Activated T-helper 1 cell treated with anti-CD3 and anti-CD28 coated beads, Interleukin-12 subunit alpha, Interleukin-12 subunit beta, Interleukin-2, Interleukin-4 antibody, amounts not matched to agents 30 ng/mL and 10 ng/mL and 1 ng/mL, durations not matched to agents 14 hours and 24 hours and 36 hours (primary cell): ENCODE measurements around the gene ABCC6. TPM values are rescaled to one million over a fixed set of nuclear protein-coding genes. Genes with fewer than 3 reads are reported as not detected.
"Not testable (repeated sequence)": the region's sequence is repeated elsewhere in the genome, so short reads cannot be mapped to it uniquely, and the experiment has no call there.

Source experiments
- DNase-seq: peaks from one replicate; pipeline ENCODE4 v3.0.0; 2021; ENCODE audit warnings: low spot score
- H3K27ac Mint-ChIP-seq: one replicate; pipeline ENCODE4 v1.8.0; 2021; ENCODE audit warnings: mild to moderate bottlenecking, mixed read lengths
- H3K27me3 Mint-ChIP-seq: one replicate; pipeline ENCODE4 v1.8.0; 2022; ENCODE audit warnings: mild to moderate bottlenecking, moderate library complexity, mixed read lengths; ENCODE audit not compliant: insufficient read depth
- H3K36me3 Mint-ChIP-seq: one replicate; pipeline ENCODE4 v1.8.0; 2021; ENCODE audit warnings: low read depth, mixed read lengths
- H3K4me1 Mint-ChIP-seq: one replicate; pipeline ENCODE4 v1.8.0; 2021; ENCODE audit warnings: low read depth, mixed read lengths
- H3K4me3 Mint-ChIP-seq: one replicate; pipeline ENCODE4 v1.8.0; 2021; ENCODE audit warnings: mild to moderate bottlenecking, moderate library complexity, mixed read lengths
- H3K9me3 Mint-ChIP-seq: one replicate; pipeline ENCODE4 v1.8.0; 2021; ENCODE audit warnings: mixed read lengths
- intact Hi-C: fragments of 100-400 bp; cut with micrococcal nuclease; formaldehyde crosslinking; loops from one replicate; pipeline ENCODE4 v1.15.1; 2024
- total RNA-seq: library from RNA; stranded (reverse); gene quantifications from 2 replicates; pipeline ENCODE4 v1.2.3, GENCODE V29; 2022

ABCC6 gene
- total RNA-seq, 1 donor from 2014 or later = not detected

DNA sequence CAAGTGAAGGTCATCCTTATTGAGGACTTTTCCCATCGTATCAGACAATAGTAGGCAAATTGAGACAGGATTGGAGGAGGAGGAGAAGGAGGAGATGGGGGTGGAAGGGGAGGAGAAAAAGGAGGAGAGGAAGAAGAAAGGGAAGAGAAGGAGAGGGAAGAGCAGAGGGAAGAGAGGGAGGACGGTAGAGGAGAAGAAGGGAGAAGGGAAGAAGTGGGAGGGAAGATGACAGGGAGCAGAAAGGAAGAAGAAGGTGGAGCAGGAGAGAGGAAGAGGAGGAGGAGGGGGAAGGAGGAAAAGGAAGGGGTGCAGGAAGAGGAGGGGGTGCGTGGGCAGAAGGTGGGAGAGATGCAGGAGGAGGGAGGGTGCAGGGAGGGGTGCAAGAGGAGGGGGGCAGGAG, 26.0 kb downstream of the ABCC6 start:
- H3K36me3 Mint-ChIP-seq = no peaks in the 10 kb centered on the region
- no peak overlapping the region for H3K4me3 Mint-ChIP-seq
- H3K27ac Mint-ChIP-seq = no peak overlapping the region
- peaks cover 5% of the 10 kb centered on the region for H3K4me1 Mint-ChIP-seq
- H3K27me3 Mint-ChIP-seq = peaks cover 4% of the 10 kb centered on the region
- intact Hi-C loops = no loop called here
- no peaks in the 10 kb centered on the region for H3K9me3 Mint-ChIP-seq
- no peak for DNase-seq

- Mint-ChIP-seq H3K27ac (no peak overlapping the region), H3K9me3 (no peaks in the 10 kb centered on the region), H3K4me3 (no peak overlapping the region), H3K4me1 (peaks cover 5% of the 10 kb centered on the region), H3K36me3 (no peaks in the 10 kb centered on the region), H3K27me3 (peaks cover 4% of the 10 kb centered on the region)
- intact Hi-C loops = no loop called here
- DNase-seq = no peak
These were observed 27.2 kb downstream of the ABCC6 start for GRCh38 chr16:16196099-16196498.

DNA sequence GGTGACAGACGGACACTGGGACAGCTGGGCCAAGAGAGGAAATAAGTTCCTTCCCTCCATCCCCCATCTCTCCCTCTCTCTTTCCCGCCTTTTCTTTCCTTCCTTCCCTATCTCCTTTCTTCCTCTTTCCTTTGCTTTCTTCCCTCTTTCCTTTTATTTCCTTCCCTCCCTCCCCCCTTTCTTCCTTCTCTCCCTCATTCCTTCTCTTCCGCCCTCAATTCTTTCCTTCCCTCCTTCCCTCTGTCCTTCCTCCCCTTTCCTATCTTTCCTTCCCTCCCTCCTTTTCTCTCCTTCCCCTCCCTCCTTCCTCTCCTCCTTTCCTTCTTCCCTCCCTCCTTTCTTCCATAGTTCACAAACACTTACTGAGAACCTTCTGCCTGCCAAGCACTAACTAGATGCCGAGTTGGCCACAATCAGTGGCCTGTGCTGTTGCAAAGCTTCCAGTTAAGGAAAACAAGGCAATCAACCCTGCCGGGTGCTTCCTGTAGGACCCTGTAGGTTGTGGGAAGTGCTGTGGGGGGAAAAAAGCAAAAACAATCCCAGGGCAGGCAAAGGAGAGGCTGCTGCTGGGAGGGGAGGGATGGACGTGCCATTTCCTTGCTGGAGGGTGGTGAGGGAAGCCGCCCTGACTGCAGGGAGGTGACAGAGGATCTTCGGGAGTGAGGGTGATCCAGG, 31.7 kb downstream of the ABCC6 start:
- Mint-ChIP-seq H3K27ac (no peak overlapping the region), H3K9me3 (no peaks in the 10 kb centered on the region), H3K4me3 (no peak overlapping the region), H3K4me1 (no peaks in the 10 kb centered on the region), H3K27me3 (peaks cover 6% of the 10 kb centered on the region), H3K36me3 (no peaks in the 10 kb centered on the region)
- DNase-seq = no peak
- intact Hi-C loops = no loop called here

GRCh38 chr16:16190966-16191365, 32.3 kb downstream of the ABCC6 start:
- intact Hi-C loops, H3K9me3 Mint-ChIP-seq, H3K27ac Mint-ChIP-seq, H3K36me3 Mint-ChIP-seq, H3K27me3 Mint-ChIP-seq, H3K4me1 Mint-ChIP-seq, DNase-seq, H3K4me3 Mint-ChIP-seq: not testable (repeated sequence)

- Mint-ChIP-seq H3K27me3 (peaks cover 6% of the 10 kb centered on the region), H3K9me3 (no peaks in the 10 kb centered on the region), H3K4me3 (no peak overlapping the region), H3K4me1 (no peaks in the 10 kb centered on the region), H3K27ac (no peak overlapping the region), H3K36me3 (no peaks in the 10 kb centered on the region)
- intact Hi-C loops = no loop called here
- DNase-seq = no peak
These were observed 32.7 kb downstream of the ABCC6 start for GRCh38 chr16:16190546-16190945.

DNA sequence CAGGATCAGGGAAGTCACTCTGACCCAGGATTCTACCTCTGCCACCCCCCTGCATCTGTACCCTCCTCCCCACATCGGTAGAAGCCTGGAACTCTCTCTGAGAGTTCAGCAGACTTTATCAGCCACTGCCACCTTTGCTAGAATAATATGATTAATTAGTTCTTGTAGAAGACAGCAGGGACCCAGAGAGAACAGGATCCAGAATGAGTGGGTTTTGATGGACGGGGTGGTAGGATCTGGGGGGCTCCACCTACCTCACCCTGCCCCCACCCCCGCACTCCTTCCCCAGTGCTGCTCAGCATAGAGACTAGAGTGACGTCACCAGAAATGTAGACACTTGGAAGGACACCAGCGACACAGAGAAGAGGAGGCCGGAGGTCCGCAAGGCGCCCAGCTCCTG, 33.5 kb downstream of the ABCC6 start:
- H3K9me3 Mint-ChIP-seq = no peaks in the 10 kb centered on the region
- H3K4me3 Mint-ChIP-seq = no peak overlapping the region
- H3K27ac Mint-ChIP-seq = no peak overlapping the region
- H3K4me1 Mint-ChIP-seq = no peaks in the 10 kb centered on the region
- H3K36me3 Mint-ChIP-seq = no peaks in the 10 kb centered on the region
- H3K27me3 Mint-ChIP-seq = peaks cover 4% of the 10 kb centered on the region
- intact Hi-C loops = no loop called here
- DNase-seq = no peak

GRCh38 chr16:16188827-16189226, 34.5 kb downstream of the ABCC6 start:
- no peak for DNase-seq
- Mint-ChIP-seq H3K27ac (no peak overlapping the region), H3K4me3 (no peak overlapping the region), H3K9me3 (no peaks in the 10 kb centered on the region), H3K36me3 (no peaks in the 10 kb centered on the region), H3K4me1 (no peaks in the 10 kb centered on the region), H3K27me3 (peaks cover 3% of the 10 kb centered on the region)
- intact Hi-C loops = no loop called here

DNA sequence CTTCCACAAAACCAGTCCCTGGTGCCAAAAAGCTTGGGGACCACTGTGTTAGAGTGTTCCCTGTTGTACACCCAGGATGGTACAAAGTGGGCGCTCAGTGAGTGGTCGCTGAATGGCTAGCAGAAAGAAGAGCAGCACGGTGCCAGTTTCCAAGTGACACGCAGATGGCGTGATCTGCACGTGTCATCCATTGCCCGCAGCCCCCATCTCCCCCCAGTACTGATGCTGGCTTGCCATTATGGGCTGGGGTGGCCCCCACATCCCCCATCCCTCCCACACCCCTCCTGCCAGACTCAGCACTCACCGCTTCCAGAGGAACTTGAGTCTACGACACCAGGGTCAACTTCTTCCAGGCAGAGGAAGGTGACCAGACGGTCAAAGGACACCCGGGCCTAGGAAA, 36.5 kb downstream of the ABCC6 start:
- Mint-ChIP-seq H3K9me3 (no peaks in the 10 kb centered on the region), H3K36me3 (no peaks in the 10 kb centered on the region), H3K4me1 (no peaks in the 10 kb centered on the region), H3K27ac (no peak overlapping the region), H3K4me3 (no peak overlapping the region), H3K27me3 (peaks cover 1% of the 10 kb centered on the region)
- no peak for DNase-seq
- intact Hi-C loops = no loop called here

DNA sequence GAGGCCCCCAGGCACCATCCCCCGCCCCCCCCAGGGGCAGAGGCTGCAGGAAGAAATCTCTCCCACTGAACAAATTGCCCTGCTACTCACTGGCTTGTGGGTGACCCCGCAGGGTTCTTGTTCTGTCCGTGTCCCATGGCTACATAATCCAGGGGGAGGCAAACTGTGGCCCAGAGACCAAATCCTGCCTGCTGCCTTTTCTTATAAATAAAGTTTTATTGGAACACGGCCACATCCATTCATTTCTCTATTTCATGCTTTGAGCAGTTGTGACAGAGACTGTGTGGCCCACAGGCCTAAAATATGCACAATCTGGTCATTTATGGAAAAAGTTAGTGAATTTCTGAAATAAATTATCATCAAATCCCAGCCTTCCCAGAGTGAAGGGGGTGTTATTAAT, 38.2 kb downstream of the ABCC6 start:
- peaks cover 1% of the 10 kb centered on the region for H3K27me3 Mint-ChIP-seq
- H3K4me3 Mint-ChIP-seq = no peak overlapping the region

DNA sequence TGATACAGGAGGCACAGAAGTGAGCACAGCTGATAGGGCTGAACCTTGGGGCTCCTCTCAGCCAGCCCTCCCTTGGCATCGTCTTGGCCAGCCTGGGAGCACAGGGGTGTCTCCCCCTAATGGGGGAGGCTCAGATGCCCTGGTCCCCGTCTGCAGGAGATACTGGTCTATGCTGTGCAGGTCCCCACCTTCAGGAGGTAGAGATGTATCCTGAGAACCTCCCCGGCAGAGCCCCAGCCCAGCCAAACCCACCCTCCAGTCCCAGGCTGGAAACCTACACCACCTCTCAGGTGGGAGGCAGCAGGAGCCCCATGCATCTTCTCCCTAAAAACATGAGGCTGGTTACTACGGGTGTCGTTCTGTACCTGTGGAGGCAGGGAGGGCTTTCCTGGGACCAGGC, 38.7 kb downstream of the ABCC6 start:
- H3K9me3 Mint-ChIP-seq = no peaks in the 10 kb centered on the region
- DNase-seq = no peak
- H3K36me3 Mint-ChIP-seq = no peaks in the 10 kb centered on the region
- H3K27me3 Mint-ChIP-seq = peaks cover 1% of the 10 kb centered on the region
- intact Hi-C loops = no loop called here
- no peak overlapping the region for H3K4me3 Mint-ChIP-seq
- no peak overlapping the region for H3K27ac Mint-ChIP-seq
- H3K4me1 Mint-ChIP-seq = no peaks in the 10 kb centered on the region

More for the DNA sequence above, 38.2 kb downstream of the ABCC6 start:
- Mint-ChIP-seq H3K9me3 (no peaks in the 10 kb centered on the region), H3K4me1 (no peaks in the 10 kb centered on the region), H3K27ac (no peak overlapping the region), H3K36me3 (no peaks in the 10 kb centered on the region)
- DNase-seq = no peak
- intact Hi-C loops = no loop called here

GRCh38 chr16:16183562-16183961, 39.7 kb downstream of the ABCC6 start:
- H3K27me3 Mint-ChIP-seq = peaks cover under 1% of the 10 kb centered on the region
- DNase-seq = no peak
- no peaks in the 10 kb centered on the region for H3K36me3 Mint-ChIP-seq
- no peaks in the 10 kb centered on the region for H3K4me1 Mint-ChIP-seq
- no peak overlapping the region for H3K27ac Mint-ChIP-seq
- H3K4me3 Mint-ChIP-seq = no peak overlapping the region
- no peaks in the 10 kb centered on the region for H3K9me3 Mint-ChIP-seq
- intact Hi-C loops = no loop called here

DNA sequence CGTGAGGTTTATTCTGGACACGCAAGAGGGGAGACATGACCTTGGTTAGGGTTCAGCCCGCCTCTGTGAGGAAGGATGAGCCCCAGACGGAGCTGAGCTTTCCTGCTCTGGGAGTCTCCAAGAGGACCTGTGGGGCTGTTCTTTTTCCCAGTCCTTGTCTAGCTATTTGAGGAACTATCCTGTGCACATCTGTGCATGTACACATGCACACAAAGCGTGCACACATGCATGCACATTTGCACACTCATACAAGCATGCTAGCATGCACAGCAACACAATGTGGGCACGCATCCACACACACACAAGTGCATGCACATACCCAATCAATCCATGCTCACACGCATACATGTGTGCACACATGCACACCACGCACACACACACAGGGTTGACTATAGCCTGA, 40.4 kb downstream of the ABCC6 start:
- no peak overlapping the region for H3K4me3 Mint-ChIP-seq
- no peaks in the 10 kb centered on the region for H3K36me3 Mint-ChIP-seq
- no peak overlapping the region for H3K27ac Mint-ChIP-seq
- no peaks in the 10 kb centered on the region for H3K4me1 Mint-ChIP-seq
- no peak for DNase-seq
- H3K9me3 Mint-ChIP-seq = no peaks in the 10 kb centered on the region
- H3K27me3 Mint-ChIP-seq = no peaks in the 10 kb centered on the region
- intact Hi-C loops = no loop called here

DNA sequence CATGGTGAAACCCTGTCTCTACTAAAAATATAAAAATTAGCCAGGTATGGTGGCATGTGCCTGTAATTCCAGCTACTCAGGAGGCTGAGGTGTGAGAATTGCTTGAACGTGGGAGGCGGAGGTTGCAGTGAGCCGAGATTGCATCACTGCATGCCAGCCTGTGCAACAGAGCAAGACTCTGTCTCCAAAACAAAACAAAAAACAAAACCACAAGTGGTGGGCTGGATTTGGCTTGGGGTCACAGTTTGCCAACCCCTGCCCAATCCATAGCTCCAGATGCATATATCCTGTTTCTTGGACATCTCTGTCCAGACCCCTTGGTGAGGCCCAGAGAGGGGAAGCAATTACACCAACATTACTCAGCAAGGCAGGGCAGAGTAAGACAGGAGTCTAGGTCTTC, 41.5 kb downstream of the ABCC6 start:
- DNase-seq, H3K4me3 Mint-ChIP-seq, H3K27ac Mint-ChIP-seq, intact Hi-C loops, H3K4me1 Mint-ChIP-seq, H3K9me3 Mint-ChIP-seq, H3K36me3 Mint-ChIP-seq, H3K27me3 Mint-ChIP-seq: not testable (repeated sequence)
